H1 (cell line): ENCODE measurements around the gene ALDH1B1. TPM values are rescaled to one million over a fixed set of nuclear protein-coding genes. Genes with fewer than 3 reads are reported as not detected.

Experiments used
- CTCF ChIA-PET: fragments of 300-600 bp; sonication (Branson Sonifier 250); formaldehyde crosslinking; loops from one replicate; lab custom pipeline; 2021; ENCODE audit not compliant: partially characterized antibody; lab: Charles Lee
- POLR2A ChIA-PET: fragments of 300-600 bp; sonication (Branson Sonifier 250); formaldehyde crosslinking; loops from one replicate; lab custom pipeline; 2021; ENCODE audit warnings: inconsistent platforms; ENCODE audit not compliant: partially characterized antibody; lab: Charles Lee
- DNase-seq, 2 experiments: peaks; one replicate each; pipeline versions ENCODE4 v3.0.0 to v3.0.0-alpha.2; 2010 to 2022; ENCODE audit warnings: low spot score in 2 of 2, low read depth in 1 of 2, mixed read lengths in 1 of 2
- FAIRE-seq: peaks from 2 replicates; lab custom pipeline; 2011; peaks lifted over from hg19 to GRCh38; lab: Jason Lieb, UNC
- H2AFZ ChIP-seq: 2 replicates; pipeline ENCODE4 v1.8.1; 2012; ENCODE audit warnings: low read length, inconsistent platforms
- H2AK5ac ChIP-seq: 2 replicates; pipeline ENCODE4 v1.6.1; 2013; ENCODE audit warnings: low read depth, low read length
- H2BK120ac ChIP-seq: replicated peaks from 2 replicates; pipeline ENCODE3; 2013; ENCODE audit warnings: low read depth, low read length, inconsistent platforms
- H2BK12ac ChIP-seq: 2 replicates; pipeline ENCODE4 v1.6.1; 2013; ENCODE audit warnings: low read depth, low read length
- H2BK15ac ChIP-seq: 2 replicates; pipeline ENCODE4 v1.6.1; 2013; ENCODE audit warnings: low read length
- H2BK20ac ChIP-seq: 2 replicates; pipeline ENCODE4 v1.6.1; 2013; ENCODE audit warnings: low read length
- H2BK5ac ChIP-seq: 2 replicates; pipeline ENCODE4 v1.6.1; 2013; ENCODE audit warnings: low read depth, low read length
- H3K14ac ChIP-seq: 2 replicates; pipeline ENCODE4 v1.6.1; 2013; ENCODE audit warnings: inconsistent platforms; ENCODE audit not compliant: insufficient read length
- H3K18ac ChIP-seq: 2 replicates; pipeline ENCODE4 v1.6.1; 2013; ENCODE audit warnings: low read length; ENCODE audit errors: extremely low read depth
- H3K23ac ChIP-seq: 2 replicates; pipeline ENCODE4 v1.6.1; 2013; ENCODE audit warnings: inconsistent platforms; ENCODE audit not compliant: insufficient read length
- H3K23me2 ChIP-seq: 2 replicates; pipeline ENCODE4 v1.6.1; 2013; ENCODE audit warnings: low read depth, low read length
- H3K27ac ChIP-seq: 2 replicates; pipeline ENCODE4 v1.6.1; 2011; ENCODE audit warnings: low read depth, low read length, inconsistent platforms
- H3K27me3 ChIP-seq, 4 experiments: replicated peaks in 1 of 4; 1 replicate in 1 of 4; 2 replicates in 3 of 4; pipeline versions ENCODE4 v1.6.1 to v1.8.1; 2011 to 2013; ENCODE audit warnings: low read length in 3 of 4, mild to moderate bottlenecking in 3 of 4, inconsistent platforms in 2 of 4, mixed read lengths in 2 of 4, moderate library complexity in 1 of 4; ENCODE audit not compliant: control insufficient read depth in 3 of 4, insufficient read depth in 3 of 4; ENCODE audit errors: extremely low read depth in 1 of 4
- H3K36me3 ChIP-seq, 4 experiments: 2 replicates each; pipeline versions ENCODE4 v1.6.1 to v1.8.1; 2011 to 2013; ENCODE audit warnings: mild to moderate bottlenecking in 4 of 4, low read length in 3 of 4, moderate library complexity in 2 of 4, control low read depth in 1 of 4, inconsistent platforms in 1 of 4; ENCODE audit not compliant: insufficient read depth in 4 of 4, control insufficient read depth in 2 of 4
- H3K4ac ChIP-seq: replicated peaks from 2 replicates; pipeline ENCODE3; 2013; ENCODE audit warnings: low read length, low read depth, mixed read lengths, inconsistent platforms; ENCODE audit not compliant: insufficient read length
- H3K4me1 ChIP-seq, 4 experiments: replicated peaks in 1 of 4; 1 replicate in 1 of 4; 2 replicates in 3 of 4; pipeline versions ENCODE4 v1.6.1 to v1.8.1; 2011 to 2013; ENCODE audit warnings: low read length in 3 of 4, inconsistent platforms in 2 of 4, mixed read lengths in 1 of 4; ENCODE audit not compliant: insufficient read depth in 4 of 4, control insufficient read depth in 3 of 4
- H3K4me2 ChIP-seq, 2 experiments: 2 replicates each; pipeline versions ENCODE4 v1.6.1 to v1.8.1; 2011 to 2013; ENCODE audit warnings: low read depth in 2 of 2, low read length in 2 of 2, control low read depth in 1 of 2, inconsistent platforms in 1 of 2, mild to moderate bottlenecking in 1 of 2; ENCODE audit not compliant: insufficient read depth in 1 of 2
- H3K4me3 ChIP-seq, 4 experiments: fragments of 200-600, 300-600 bp in 1 of 4; sonication (generic), shearing (Covaris generic), sonication (Bioruptor Twin) in 1 of 4; 2 replicates each; pipeline versions ENCODE4 v1.5.1 to v1.8.1; 2011 to 2016; ENCODE audit warnings: low read length in 4 of 4, low read depth in 3 of 4, control low read depth in 2 of 4, inconsistent platforms in 2 of 4, mild to moderate bottlenecking in 2 of 4, mixed read lengths in 1 of 4, moderate library complexity in 1 of 4; ENCODE audit not compliant: insufficient read depth in 2 of 4; ENCODE audit errors: extremely low read depth in 1 of 4
- H3K56ac ChIP-seq: replicated peaks from 2 replicates; pipeline ENCODE3; 2013; ENCODE audit warnings: low read depth, mild to moderate bottlenecking, mixed read lengths, low read length, inconsistent platforms; ENCODE audit not compliant: insufficient read length
- H3K79me1 ChIP-seq: 2 replicates; pipeline ENCODE4 v1.6.1; 2013; ENCODE audit warnings: low read depth, low read length, control low read depth
- H3K79me2 ChIP-seq, 2 experiments: 2 replicates each; pipeline versions ENCODE4 v1.6.1 to v1.8.1; 2012 to 2013; ENCODE audit warnings: low read length in 2 of 2, mild to moderate bottlenecking in 2 of 2, inconsistent platforms in 1 of 2; ENCODE audit not compliant: insufficient read depth in 2 of 2, control insufficient read depth in 1 of 2
- H3K9ac ChIP-seq, 4 experiments: replicated peaks in 1 of 4; 1 replicate in 1 of 4; 2 replicates in 3 of 4; pipeline versions ENCODE4 v1.6.1 to v1.8.1; 2011 to 2013; ENCODE audit warnings: low read depth in 3 of 4, low read length in 3 of 4, control low read depth in 2 of 4, mild to moderate bottlenecking in 2 of 4, moderate library complexity in 2 of 4, inconsistent platforms in 1 of 4; ENCODE audit errors: extremely low read depth in 1 of 4
- H3K9me3 ChIP-seq, 2 experiments: 2 replicates each; pipeline versions ENCODE4 v1.6.1 to v1.8.1; 2012 to 2013; ENCODE audit warnings: mild to moderate bottlenecking in 2 of 2, moderate library complexity in 2 of 2, control low read depth in 1 of 2, inconsistent platforms in 1 of 2, low read depth in 1 of 2, low read length in 1 of 2, mixed read lengths in 1 of 2; ENCODE audit not compliant: insufficient read depth in 2 of 2
- H4K20me1 ChIP-seq, 2 experiments: replicated peaks in 1 of 2; 2 replicates each; pipeline versions ENCODE3 to v1.8.1; 2011 to 2013; ENCODE audit warnings: inconsistent platforms in 2 of 2, low read length in 2 of 2, mild to moderate bottlenecking in 1 of 2; ENCODE audit not compliant: insufficient read depth in 2 of 2, control insufficient read depth in 1 of 2
- H4K5ac ChIP-seq: 2 replicates; pipeline ENCODE4 v1.6.1; 2013; ENCODE audit warnings: low read length, low read depth, mixed read lengths, inconsistent platforms; ENCODE audit not compliant: insufficient read length
- H4K8ac ChIP-seq: 2 replicates; pipeline ENCODE4 v1.8.0; 2013; ENCODE audit warnings: mild to moderate bottlenecking, moderate library complexity, low read length, inconsistent platforms; ENCODE audit not compliant: insufficient read depth; ENCODE audit errors: extremely low read depth
- H4K91ac ChIP-seq: replicated peaks from 2 replicates; pipeline ENCODE3; 2013; ENCODE audit warnings: low read length, mixed read lengths, inconsistent platforms; ENCODE audit not compliant: insufficient read length
- ATF3 ChIP-seq: IDR thresholded peaks from 2 replicates; pipeline ENCODE4 v1.6.1; 2011; ENCODE audit warnings: low read depth, mild to moderate bottlenecking, low read length; ENCODE audit not compliant: insufficient read depth
- CBX8 ChIP-seq: fragments of 300-800, 300-1000 bp; sonication (generic); IDR thresholded peaks from 2 replicates; pipeline ENCODE4 v1.7.1; 2016; ENCODE audit warnings: low read depth, low read length, borderline replicate concordance
- FOSL1 ChIP-seq: IDR thresholded peaks from 2 replicates; pipeline ENCODE4 v1.6.1; 2011; ENCODE audit warnings: mild to moderate bottlenecking, low read depth, low read length, moderate library complexity; ENCODE audit not compliant: insufficient read depth
- GABPA ChIP-seq: IDR thresholded peaks from 2 replicates; pipeline ENCODE4 v1.6.1; 2011; ENCODE audit warnings: mild to moderate bottlenecking, low read length, moderate library complexity, borderline replicate concordance; ENCODE audit not compliant: insufficient read depth
- HDAC2 ChIP-seq, 2 experiments: fragments of 300-600 bp in 1 of 2; sonication (generic) in 1 of 2; IDR thresholded peaks; 2 replicates each; pipeline ENCODE4 v1.6.1; 2011 to 2012; ENCODE audit warnings: low read depth in 2 of 2, low read length in 2 of 2, mild to moderate bottlenecking in 2 of 2, moderate library complexity in 2 of 2, borderline replicate concordance in 1 of 2, inconsistent platforms in 1 of 2
- JUND ChIP-seq: IDR thresholded peaks from 2 replicates; pipeline ENCODE4 v1.6.1; 2011; ENCODE audit warnings: mild to moderate bottlenecking, improper control_type of control experiment, low read length
- KDM5A ChIP-seq: fragments of 200-600 bp; IDR thresholded peaks from 2 replicates; pipeline ENCODE4 v1.7.1; 2012; ENCODE audit warnings: mild to moderate bottlenecking, low read length, inconsistent platforms, mixed read lengths
- RBBP5 ChIP-seq: IDR thresholded peaks from 2 replicates; pipeline ENCODE4 v1.7.1; 2012; ENCODE audit warnings: low read depth, mild to moderate bottlenecking, inconsistent platforms, low read length, moderate library complexity, borderline replicate concordance
- SIN3A ChIP-seq, 2 experiments: IDR thresholded peaks in 1 of 2; conservative IDR thresholded peaks in 1 of 2; 2 replicates each; pipeline ENCODE4 v1.6.1; 2011 to 2012; ENCODE audit warnings: low read length in 2 of 2, improper control_type of control experiment in 1 of 2, low read depth in 1 of 2, mild to moderate bottlenecking in 1 of 2
- SUZ12 ChIP-seq: fragments of 200-600 bp; sonication (generic); IDR thresholded peaks from 2 replicates; pipeline ENCODE4 v1.6.1; 2012; ENCODE audit warnings: mild to moderate bottlenecking, inconsistent platforms, low read length, moderate library complexity, mixed read lengths
- WGBS, 2 experiments: shearing (Covaris generic) in 1 of 2; methylation state at CpG; one replicate each; pipeline versions ENCODE4 v1.1.6 to v1.1.7; 2013 to 2015; ENCODE audit warnings: low lambda C conversion rate in 2 of 2, mixed read lengths in 2 of 2, inconsistent platforms in 1 of 2, low coverage in 1 of 2, missing lambda C conversion rate in 1 of 2; ENCODE audit not compliant: insufficient replicate concordance in 2 of 2, insufficient coverage in 1 of 2, insufficient read length in 1 of 2; ENCODE audit errors: extremely low coverage in 1 of 2, missing lambda C conversion rate in 1 of 2; 5-methylcytosine and 5-hydroxymethylcytosine counted together
- polyA plus RNA-seq, 7 experiments: library from polyadenylated mRNA; depleted of rRNA in 3 of 7; stranded (reverse) in 5 of 7; unstranded in 2 of 7; fragments of >200 nt in 5 of 7; fragments of 200-250 nt in 2 of 7; gene quantifications; 1 replicate in 5 of 7; 2 replicates in 1 of 7; 4 replicates in 1 of 7; pipeline versions ENCODE4 v1.2.1 to v1.2.3, GENCODE V29; 2011 to 2013; ENCODE audit warnings: missing spikeins in 2 of 7, mixed read lengths in 2 of 7
- total RNA-seq: library from RNA; stranded (reverse); fragmentation: NEBNext Ultra II Directional; extraction: Animal tissue kit (Norgen Biotek cat#: 25700); gene quantifications from 2 replicates; pipeline ENCODE4 v1.2.1, GENCODE V29; 2021
- TF ChIP-seq, protein P1 (sequence below): IDR thresholded peaks from 2 replicates; pipeline ENCODE4 v1.6.1; 2012; ENCODE audit warnings: low read length, inconsistent platforms

The ALDH1B1 gene
- total and polyA plus RNA-seq, 2 of the 8 experiments (the other 6 are each of a cell fraction or from before 2014, with no cell fraction given): 41.6 to 78.7 TPM

GRCh38 chr9:38387751-38388150 lies 4.8 kb upstream of the ALDH1B1 start:
- no peak overlapping the region for H2BK20ac ChIP-seq
- no peak overlapping the region for H4K91ac ChIP-seq
- no peaks in the 10 kb centered on the region for H3K36me3 ChIP-seq
- H3K56ac ChIP-seq: no peak overlapping the region
- no peak overlapping the region for H3K9ac ChIP-seq
- H3K18ac ChIP-seq: no peak overlapping the region
- no peak overlapping the region for H3K4me3 ChIP-seq
- no peak overlapping the region for H2BK12ac ChIP-seq
- no peak overlapping the region for H2BK120ac ChIP-seq
- no peaks in the 10 kb centered on the region for H3K9me3 ChIP-seq
- no peaks in the 10 kb centered on the region for H3K79me1 ChIP-seq
- H3K4me1 ChIP-seq: peaks cover 0 to 5% (median 2%) of the 10 kb centered on the region in 4 experiments; a peak in 1 of 7 replicates
- H3K23me2 ChIP-seq: peaks cover 3% of the 10 kb centered on the region; the same call in 1 of the 2 replicates
- H2AFZ ChIP-seq: no peak overlapping the region
- H4K20me1 ChIP-seq: no peaks in the 10 kb centered on the region
- no peak overlapping the region for H2BK15ac ChIP-seq
- H2BK5ac ChIP-seq: no peak overlapping the region
- no peak overlapping the region for H3K23ac ChIP-seq
- ChIA-PET CTCF (interaction anchor here (1.6 kb wide), 1 partner anchor 17 kb away, joined by 4 read pairs; no protein-coding TSS in a partner anchor), POLR2A (no interaction called here)
- H4K8ac ChIP-seq: no peak overlapping the region
- no peak for DNase-seq
- no peaks in the 10 kb centered on the region for H3K79me2 ChIP-seq
- no peak overlapping the region for H3K27ac ChIP-seq
- no peak overlapping the region for H4K5ac ChIP-seq
- WGBS, 2 experiments: 94% methylated on average over 4 of the region's 4 CpGs; no CpG with 5 or more reads in 1 of the 2 experiments
- H3K27me3 ChIP-seq: peaks cover 0 to 24% (median 7%) of the 10 kb centered on the region in 4 experiments; a peak in 6 of 7 replicates
- no peak overlapping the region for H2AK5ac ChIP-seq
- H3K4me2 ChIP-seq: no peak overlapping the region
- no peak overlapping the region for H3K4ac ChIP-seq
- FAIRE-seq: no peak
- no peak overlapping the region for H3K14ac ChIP-seq
- TF ChIP-seq, protein P1, sequence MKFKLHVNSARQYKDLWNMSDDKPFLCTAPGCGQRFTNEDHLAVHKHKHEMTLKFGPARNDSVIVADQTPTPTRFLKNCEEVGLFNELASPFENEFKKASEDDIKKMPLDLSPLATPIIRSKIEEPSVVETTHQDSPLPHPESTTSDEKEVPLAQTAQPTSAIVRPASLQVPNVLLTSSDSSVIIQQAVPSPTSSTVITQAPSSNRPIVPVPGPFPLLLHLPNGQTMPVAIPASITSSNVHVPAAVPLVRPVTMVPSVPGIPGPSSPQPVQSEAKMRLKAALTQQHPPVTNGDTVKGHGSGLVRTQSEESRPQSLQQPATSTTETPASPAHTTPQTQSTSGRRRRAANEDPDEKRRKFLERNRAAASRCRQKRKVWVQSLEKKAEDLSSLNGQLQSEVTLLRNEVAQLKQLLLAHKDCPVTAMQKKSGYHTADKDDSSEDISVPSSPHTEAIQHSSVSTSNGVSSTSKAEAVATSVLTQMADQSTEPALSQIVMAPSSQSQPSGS: no peak
- TF ChIP-seq CBX8 (no peak), HDAC2 (IDR thresholded peaks at IDR 0.05; ENCODE audit: borderline replicate concordance in 1 of 2, low read depth in 2 of 2, low read length in 2 of 2) (no peak), SUZ12 (no peak), ATF3 (no peak), KDM5A (no peak), JUND (no peak), RBBP5 (no peak), GABPA (no peak), FOSL1 (no peak), SIN3A (conservative IDR thresholded peaks at IDR 0.05 in 1 of 2, IDR thresholded peaks at IDR 0.05 in 1 of 2; ENCODE audit: low read depth in 1 of 2, low read length in 2 of 2) (no peak)
